ENCODE measurements around the gene ST3GAL2. TPM values are rescaled to one million over a fixed set of nuclear protein-coding genes. Genes with fewer than 3 reads are reported as not detected.
"Not testable (repeated sequence)": the region's sequence is repeated elsewhere in the genome, so short reads cannot be mapped to it uniquely, and the experiment has no call there.

Gene ST3GAL2
- total and polyA plus RNA-seq, 8 donors = 2.6 to 51.3 (median 11.7) TPM

- no peak for DNase-seq
- no peaks in the 10 kb centered on the region for H3K27me3 ChIP-seq
- TF ChIP-seq POLR2AphosphoS5 (IDR thresholded peaks at IDR 0.05) (no peak), POLR2A (IDR thresholded peaks at IDR 0.05) (no peak)
- peaks cover 0 to 43% (median 32%) of the 10 kb centered on the region in 4 donors for H3K36me3 ChIP-seq
- H3K9me3 ChIP-seq = no peaks in the 10 kb centered on the region
- H3K4me3 ChIP-seq = no peak overlapping the region
- no peak overlapping the region for H3K27ac ChIP-seq
- peaks cover 0 to 6% (median 0%) of the 10 kb centered on the region in 4 donors for H3K4me1 ChIP-seq
- intact Hi-C loops (cut with DNase I; ENCODE audit: low total_unique reads) = loop anchor here (5.0 kb wide), 1 partner anchor 75 kb away; no protein-coding TSS in a partner anchor
- 77 to 86% (median 85%) methylated on average over 7 of the region's 7 CpGs for WGBS, 5 donors
Measured at GRCh38 chr16:70391881-70392481, 46.9 kb downstream of the ST3GAL2 start.

GRCh38 chr16:70391446-70391845 is 47.5 kb downstream of the ST3GAL2 start:
- Histone ChIP-seq H3K36me3 (peaks cover 0 to 48% (median 37%) of the 10 kb centered on the region in 4 donors), H3K27ac (no peak overlapping the region), H3K9me3 (no peaks in the 10 kb centered on the region), H3K4me1 (peaks cover 0 to 6% (median 0%) of the 10 kb centered on the region in 4 donors), H3K27me3 (no peaks in the 10 kb centered on the region), H3K4me3 (no peak overlapping the region)
- DNase-seq = no peak
- TF ChIP-seq CTCF (IDR thresholded peaks at IDR 0.05) (no peak), POLR2AphosphoS5 (IDR thresholded peaks at IDR 0.05) (no peak), POLR2A (IDR thresholded peaks at IDR 0.05) (no peak)
- intact Hi-C loops (cut with DNase I; ENCODE audit: low total_unique reads) = loop anchor here (5.0 kb wide), 1 partner anchor 76 kb away; no protein-coding TSS in a partner anchor
- WGBS, 5 donors = 91 to 96% (median 95%) methylated on average over 3 of the region's 3 CpGs

- Histone ChIP-seq H3K27me3 (no peaks in the 10 kb centered on the region), H3K27ac (no peak overlapping the region), H3K9me3 (no peaks in the 10 kb centered on the region), H3K4me3 (no peak overlapping the region), H3K4me1 (peaks cover 0 to 6% (median 0%) of the 10 kb centered on the region in 4 donors), H3K36me3 (peaks cover 0 to 55% (median 39%) of the 10 kb centered on the region in 4 donors)
- DNase-seq = peak in 1 of 2 donors; percentile 41
- TF ChIP-seq EP300 (IDR thresholded peaks at IDR 0.05) (no peak), POLR2A (IDR thresholded peaks at IDR 0.05) (no peak), CTCF (IDR thresholded peaks at IDR 0.05) (no peak), POLR2AphosphoS5 (IDR thresholded peaks at IDR 0.05) (no peak)
- intact Hi-C loops (cut with DNase I; ENCODE audit: low total_unique reads) = loop anchor here (5.0 kb wide), 1 partner anchor 77 kb away; no protein-coding TSS in a partner anchor
- 54 to 76% (median 71%) methylated on average over 5 of the region's 5 CpGs for WGBS, 5 donors
Measured at GRCh38 chr16:70390774-70391173, 48.1 kb downstream of the ST3GAL2 start.

GRCh38 chr16:70388006-70388680 is 50.8 kb downstream of the ST3GAL2 start:
- H3K27ac ChIP-seq = no peak overlapping the region
- 93 to 95% (median 94%) methylated on average over 15 to 19 of the region's 19 CpGs for WGBS, 5 donors
- no peaks in the 10 kb centered on the region for H3K4me1 ChIP-seq
- DNase-seq = no peak
- peaks cover 0 to 45% (median 31%) of the 10 kb centered on the region in 4 donors for H3K36me3 ChIP-seq
- no peaks in the 10 kb centered on the region for H3K9me3 ChIP-seq
- no peak overlapping the region for H3K4me3 ChIP-seq
- no peaks in the 10 kb centered on the region for H3K27me3 ChIP-seq
- TF ChIP-seq POLR2AphosphoS5 (IDR thresholded peaks at IDR 0.05) (no peak), EP300 (IDR thresholded peaks at IDR 0.05) (no peak), POLR2A (IDR thresholded peaks at IDR 0.05) (no peak), CTCF (IDR thresholded peaks at IDR 0.05) (no peak)
- intact Hi-C loops (cut with DNase I; ENCODE audit: low total_unique reads) = loop anchor here (10.0 kb wide), 1 partner anchor 57 kb away; no protein-coding TSS in a partner anchor

- H3K36me3 ChIP-seq = peaks cover 0 to 46% (median 35%) of the 10 kb centered on the region in 4 donors
- not testable (repeated sequence) for H3K4me1 ChIP-seq, H3K9me3 ChIP-seq, H3K27me3 ChIP-seq, H3K27ac ChIP-seq, DNase-seq, H3K4me3 ChIP-seq
- WGBS, 5 donors = 92 to 95% (median 94%) methylated on average over 20 of the region's 20 CpGs
- intact Hi-C loops (cut with DNase I; ENCODE audit: low total_unique reads) = loop anchor here (10.0 kb wide), 1 partner anchor 58 kb away; no protein-coding TSS in a partner anchor
Measured at GRCh38 chr16:70386289-70386986, 52.5 kb downstream of the ST3GAL2 start.
